Ovary (tissue), 3 donors: ENCODE results near the gene CCDC185.

Experiments used
- CTCF ChIP-seq, 3 donors: fragments of 450-650 bp in 2 of 3; fragments of 200-600 bp in 1 of 3; IDR thresholded peaks; one replicate each; pipeline versions ENCODE4 v1.5.1 to v1.8.0; 2016 to 2022; ENCODE audit warnings: antibody characterized with exemption in 3 of 3, mild to moderate bottlenecking in 1 of 3
- EP300 ChIP-seq: sonication (generic); formaldehyde crosslinking; IDR thresholded peaks from one replicate; pipeline ENCODE4 v1.6.1; 2017; ENCODE audit warnings: antibody characterized with exemption
- POLR2A ChIP-seq: fragments of 450-650 bp; IDR thresholded peaks from one replicate; pipeline ENCODE4 v1.6.1; 2017; ENCODE audit warnings: antibody characterized with exemption, mild to moderate bottlenecking, moderate library complexity
- donor health status: DM: no; HTN: no; CAD: no.

GRCh38 chr1:223417903-223418663, 24.9 kb downstream of the CCDC185 start:
- TF ChIP-seq CTCF (IDR thresholded peaks at IDR 0.05): no peak
- no peak for TF ChIP-seq POLR2A
- TF ChIP-seq EP300: no peak
